Measurements from ENCODE around the gene MMD. TPM values are rescaled to one million over a fixed set of nuclear protein-coding genes. Genes with fewer than 3 reads are reported as not detected.

MMD gene
- total and polyA plus RNA-seq, 2 of the 13 experiments (the other 11 are each of a cell fraction or from before 2014, with no cell fraction given), result 121 to 225 TPM

DNA sequence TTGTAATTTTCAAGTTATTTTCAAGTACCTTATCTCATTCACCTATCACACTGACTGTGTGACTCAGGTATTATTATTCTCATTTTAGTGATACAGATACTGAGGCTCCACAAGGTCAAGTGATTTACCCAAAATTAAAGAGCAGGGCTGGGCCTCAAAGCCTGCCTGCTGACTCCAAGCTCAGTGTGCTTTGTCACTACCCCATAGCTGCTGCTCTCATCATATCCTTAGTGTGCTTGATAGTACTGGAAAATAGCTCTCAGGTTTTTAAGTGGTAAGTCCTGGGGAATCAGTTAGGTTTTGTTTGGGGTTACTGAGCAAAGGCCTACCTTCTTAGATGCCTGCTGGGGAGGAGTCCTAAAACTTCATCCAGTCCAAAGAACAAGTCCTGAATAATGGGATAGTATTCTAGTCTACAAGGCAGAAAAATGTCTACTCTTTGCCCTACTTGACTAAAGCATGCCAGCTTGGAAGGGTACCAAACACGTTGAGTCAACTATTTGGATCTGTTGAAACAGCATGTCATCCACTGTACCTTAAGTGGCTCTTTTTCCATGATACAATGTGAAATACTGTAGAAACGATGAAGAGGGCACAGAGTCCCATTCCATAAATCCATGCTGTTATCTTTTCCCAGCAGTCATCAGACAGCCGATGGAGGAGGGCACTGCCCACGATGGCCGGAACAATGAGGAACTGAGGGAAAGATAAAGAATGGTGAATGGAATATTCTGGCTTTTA lies 10.7 kb downstream of the MMD start (continued):
- TF ChIP-seq, protein P1, sequence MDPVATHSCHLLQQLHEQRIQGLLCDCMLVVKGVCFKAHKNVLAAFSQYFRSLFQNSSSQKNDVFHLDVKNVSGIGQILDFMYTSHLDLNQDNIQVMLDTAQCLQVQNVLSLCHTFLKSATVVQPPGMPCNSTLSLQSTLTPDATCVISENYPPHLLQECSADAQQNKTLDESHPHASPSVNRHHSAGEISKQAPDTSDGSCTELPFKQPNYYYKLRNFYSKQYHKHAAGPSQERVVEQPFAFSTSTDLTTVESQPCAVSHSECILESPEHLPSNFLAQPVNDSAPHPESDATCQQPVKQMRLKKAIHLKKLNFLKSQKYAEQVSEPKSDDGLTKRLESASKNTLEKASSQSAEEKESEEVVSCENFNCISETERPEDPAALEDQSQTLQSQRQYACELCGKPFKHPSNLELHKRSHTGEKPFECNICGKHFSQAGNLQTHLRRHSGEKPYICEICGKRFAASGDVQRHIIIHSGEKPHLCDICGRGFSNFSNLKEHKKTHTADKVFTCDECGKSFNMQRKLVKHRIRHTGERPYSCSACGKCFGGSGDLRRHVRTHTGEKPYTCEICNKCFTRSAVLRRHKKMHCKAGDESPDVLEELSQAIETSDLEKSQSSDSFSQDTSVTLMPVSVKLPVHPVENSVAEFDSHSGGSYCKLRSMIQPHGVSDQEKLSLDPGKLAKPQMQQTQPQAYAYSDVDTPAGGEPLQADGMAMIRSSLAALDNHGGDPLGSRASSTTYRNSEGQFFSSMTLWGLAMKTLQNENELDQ (CRISPR knock-in tag; IDR thresholded peaks at IDR 0.05; ENCODE audit: borderline replicate concordance), result no peak
- TF ChIP-seq ZNF264 (CRISPR knock-in tag; IDR thresholded peaks at IDR 0.05), result no peak
- TF ChIP-seq MEIS2 (CRISPR knock-in tag; IDR thresholded peaks at IDR 0.05), result no peak
- TF ChIP-seq, protein P2, sequence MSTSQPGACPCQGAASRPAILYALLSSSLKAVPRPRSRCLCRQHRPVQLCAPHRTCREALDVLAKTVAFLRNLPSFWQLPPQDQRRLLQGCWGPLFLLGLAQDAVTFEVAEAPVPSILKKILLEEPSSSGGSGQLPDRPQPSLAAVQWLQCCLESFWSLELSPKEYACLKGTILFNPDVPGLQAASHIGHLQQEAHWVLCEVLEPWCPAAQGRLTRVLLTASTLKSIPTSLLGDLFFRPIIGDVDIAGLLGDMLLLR (CRISPR knock-in tag; IDR thresholded peaks at IDR 0.05), result no peak
- no peak for TF ChIP-seq ZNF124 (CRISPR knock-in tag; IDR thresholded peaks at IDR 0.05)
- TF ChIP-seq, protein P3, sequence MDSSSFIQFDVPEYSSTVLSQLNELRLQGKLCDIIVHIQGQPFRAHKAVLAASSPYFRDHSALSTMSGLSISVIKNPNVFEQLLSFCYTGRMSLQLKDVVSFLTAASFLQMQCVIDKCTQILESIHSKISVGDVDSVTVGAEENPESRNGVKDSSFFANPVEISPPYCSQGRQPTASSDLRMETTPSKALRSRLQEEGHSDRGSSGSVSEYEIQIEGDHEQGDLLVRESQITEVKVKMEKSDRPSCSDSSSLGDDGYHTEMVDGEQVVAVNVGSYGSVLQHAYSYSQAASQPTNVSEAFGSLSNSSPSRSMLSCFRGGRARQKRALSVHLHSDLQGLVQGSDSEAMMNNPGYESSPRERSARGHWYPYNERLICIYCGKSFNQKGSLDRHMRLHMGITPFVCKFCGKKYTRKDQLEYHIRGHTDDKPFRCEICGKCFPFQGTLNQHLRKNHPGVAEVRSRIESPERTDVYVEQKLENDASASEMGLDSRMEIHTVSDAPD (CRISPR knock-in tag; IDR thresholded peaks at IDR 0.05), result no peak
- TF ChIP-seq ZNF224 (CRISPR knock-in tag; IDR thresholded peaks at IDR 0.05), result no peak
- TF ChIP-seq ZNF33A (CRISPR knock-in tag; IDR thresholded peaks at IDR 0.05; ENCODE audit: borderline replicate concordance), result no peak; the same call in 1 of the 2 replicates
- TF ChIP-seq HNRNPL (IDR thresholded peaks at IDR 0.05; ENCODE audit: low read depth, low read length), result 0 out of 2 replicates have a peak, but pooled peaks have one; percentile 63
- no peak for TF ChIP-seq PCBP1 (IDR thresholded peaks at IDR 0.05; ENCODE audit: borderline replicate concordance, low read depth, low read length)
- TF ChIP-seq ARID5B (CRISPR knock-in tag; IDR thresholded peaks at IDR 0.05), result no peak
- TF ChIP-seq ZSCAN9 (CRISPR knock-in tag; IDR thresholded peaks at IDR 0.05; ENCODE audit: borderline replicate concordance), result no peak
- no peak for TF ChIP-seq PTBP1 (IDR thresholded peaks at IDR 0.05; ENCODE audit: low read depth, low read length, poor library complexity, severe bottlenecking)
